Mammary epithelial cell (primary cell): ENCODE data around the gene TRAM2.

ENCODE experiments used
- CTCF ChIP-seq, 2 donors: IDR thresholded peaks in 1 of 2; conservative IDR thresholded peaks in 1 of 2; 2 replicates each; pipeline ENCODE4 v1.5.1; 2011 to 2012; ENCODE audit warnings: inconsistent platforms in 2 of 2, low read length in 2 of 2, mild to moderate bottlenecking in 2 of 2, control low read depth in 1 of 2, low read depth in 1 of 2; ENCODE audit not compliant: insufficient read depth in 1 of 2; ENCODE audit errors: extremely low read depth in 1 of 2
- EZH2 ChIP-seq: IDR thresholded peaks from 2 replicates; pipeline ENCODE4 v1.6.1; 2012; ENCODE audit warnings: low read length, inconsistent platforms, borderline replicate concordance

- TF ChIP-seq CTCF (conservative IDR thresholded peaks at IDR 0.05 in 1 of 2, IDR thresholded peaks at IDR 0.05 in 1 of 2; ENCODE audit: extremely low read depth in 1 of 2, insufficient read depth in 1 of 2, low read depth in 1 of 2, low read length in 2 of 2) = no peak
- no peak for TF ChIP-seq EZH2
Measured at GRCh38 chr6:52574709-52575501, 2.0 kb downstream of the TRAM2 start.
